ENCODE results near the gene CSGALNACT2.

CSGALNACT2 gene

GRCh38 chr10:43124574-43125273, 13.5 kb upstream of the CSGALNACT2 start:
- no peak for DNase-seq

DNA sequence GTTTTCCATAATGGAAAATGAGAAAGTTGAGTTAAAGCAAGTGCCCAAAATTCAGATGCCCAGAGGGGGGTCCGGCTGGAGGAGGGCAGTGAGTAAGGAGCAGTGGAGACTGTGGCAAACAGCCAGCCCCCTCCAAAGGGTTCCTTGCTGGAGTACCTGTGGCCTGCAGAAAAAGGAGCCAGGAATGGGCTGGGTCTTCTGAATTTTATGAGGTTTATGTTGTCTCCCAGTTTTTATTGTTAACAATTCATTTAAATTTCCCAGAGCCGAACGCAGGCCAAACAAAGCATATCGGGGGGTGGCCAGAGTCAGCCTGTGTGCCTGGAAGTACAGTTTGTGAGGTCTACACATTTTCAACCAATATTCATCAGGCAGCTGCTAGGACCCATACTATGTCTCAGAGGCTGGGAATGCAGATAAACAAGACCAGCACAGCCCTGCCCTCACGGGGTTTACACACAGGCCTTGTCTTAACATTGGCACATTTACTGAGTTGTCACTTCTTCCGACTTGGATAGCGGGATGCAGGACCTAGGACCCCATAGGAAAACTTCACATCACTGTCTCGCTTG, 12.9 kb upstream of the CSGALNACT2 start:
- DNase-seq, result no peak

DNA sequence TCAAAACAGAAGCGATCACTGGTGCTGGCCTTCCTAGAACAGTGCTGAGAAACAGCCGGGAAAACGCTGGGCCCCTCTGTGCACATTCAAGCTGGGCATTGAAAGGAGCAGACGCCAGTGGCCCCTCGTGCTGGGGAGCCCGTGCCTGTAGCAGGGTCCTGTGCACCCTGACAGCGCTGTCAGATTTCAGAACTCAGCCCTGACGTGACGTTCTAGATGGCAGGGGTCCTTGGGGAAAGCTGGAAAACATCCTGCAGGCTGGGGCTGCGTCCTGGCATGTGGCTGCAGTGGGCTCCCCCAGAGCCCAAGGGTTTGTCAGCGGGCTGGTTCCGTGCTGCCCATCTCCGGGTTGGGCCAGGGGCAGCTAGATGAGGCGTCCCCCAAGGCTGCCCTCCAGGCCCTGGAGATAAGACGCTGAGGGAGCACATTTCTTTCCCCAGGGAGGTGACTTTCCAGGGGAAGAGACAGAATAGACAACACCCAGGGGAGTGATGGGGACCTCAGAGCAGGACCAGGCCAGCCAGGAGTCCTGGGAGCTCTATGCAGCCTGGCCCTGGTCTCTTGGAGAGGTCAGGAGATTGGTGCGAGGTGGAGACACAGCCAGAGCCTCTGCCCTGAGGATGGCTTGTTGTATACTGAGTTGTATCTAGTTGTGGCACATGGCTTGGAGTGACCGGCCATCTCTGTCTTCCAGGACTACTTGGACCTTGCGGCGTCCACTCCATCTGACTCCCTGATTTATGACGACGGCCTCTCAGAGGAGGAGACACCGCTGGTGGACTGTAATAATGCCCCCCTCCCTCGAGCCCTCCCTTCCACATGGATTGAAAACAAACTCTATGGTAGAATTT, 12.1 kb upstream of the CSGALNACT2 start:
- no peak for DNase-seq

DNA sequence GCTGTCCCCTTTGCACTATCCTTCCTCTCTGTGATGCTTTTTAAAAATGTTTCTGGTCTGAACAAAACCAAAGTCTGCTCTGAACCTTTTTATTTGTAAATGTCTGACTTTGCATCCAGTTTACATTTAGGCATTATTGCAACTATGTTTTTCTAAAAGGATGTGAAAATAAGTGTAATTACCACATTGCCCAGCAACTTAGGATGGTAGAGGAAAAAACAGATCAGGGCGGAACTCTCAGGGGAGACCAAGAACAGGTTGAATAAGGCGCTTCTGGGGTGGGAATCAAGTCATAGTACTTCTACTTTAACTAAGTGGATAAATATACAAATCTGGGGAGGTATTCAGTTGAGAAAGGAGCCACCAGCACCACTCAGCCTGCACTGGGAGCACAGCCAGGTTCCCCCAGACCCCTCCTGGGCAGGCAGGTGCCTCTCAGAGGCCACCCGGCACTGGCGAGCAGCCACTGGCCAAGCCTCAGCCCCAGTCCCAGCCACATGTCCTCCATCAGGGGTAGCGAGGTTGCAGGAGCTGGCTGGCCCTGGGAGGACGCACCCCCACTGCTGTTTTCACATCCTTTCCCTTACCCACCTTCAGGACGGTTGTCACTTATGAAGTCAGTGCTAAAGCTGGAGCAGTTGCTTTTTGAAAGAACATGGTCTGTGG, 11.4 kb upstream of the CSGALNACT2 start:
- no peak for DNase-seq

DNA sequence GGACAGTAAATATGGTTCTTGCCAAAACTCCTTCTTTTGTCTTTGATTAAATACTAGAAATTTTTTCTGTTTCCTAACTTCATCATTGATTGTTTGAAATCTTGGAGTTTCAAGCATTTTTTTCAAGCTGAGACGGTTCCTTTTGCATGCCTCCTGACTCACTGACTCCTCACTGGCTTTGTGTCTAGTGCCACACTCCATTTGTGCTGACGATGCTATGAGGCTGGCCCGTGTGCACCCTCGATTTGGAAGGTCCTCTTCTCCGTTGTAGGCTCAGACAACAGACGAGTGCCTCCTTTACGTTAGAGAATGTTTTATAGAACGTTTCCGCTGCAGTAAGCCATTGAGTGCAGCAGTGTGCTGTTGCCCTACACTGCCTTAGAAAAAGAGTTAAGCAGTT, 10.8 kb upstream of the CSGALNACT2 start:
- no peak for DNase-seq

DNA sequence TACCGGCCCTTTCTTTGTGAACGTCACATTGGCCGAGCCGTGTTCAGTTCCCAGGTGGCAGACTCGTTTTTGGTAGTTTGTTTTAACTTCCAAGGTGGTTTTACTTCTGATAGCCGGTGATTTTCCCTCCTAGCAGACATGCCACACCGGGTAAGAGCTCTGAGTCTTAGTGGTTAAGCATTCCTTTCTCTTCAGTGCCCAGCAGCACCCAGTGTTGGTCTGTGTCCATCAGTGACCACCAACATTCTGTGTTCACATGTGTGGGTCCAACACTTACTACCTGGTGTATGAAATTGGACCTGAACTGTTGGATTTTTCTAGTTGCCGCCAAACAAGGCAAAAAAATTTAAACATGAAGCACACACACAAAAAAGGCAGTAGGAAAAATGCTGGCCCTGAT, 9.9 kb upstream of the CSGALNACT2 start:
- DNase-seq, result no peak

- peak; percentile 52 for DNase-seq
These were observed 9.1 kb upstream of the CSGALNACT2 start for GRCh38 chr10:43128958-43129706.

GRCh38 chr10:43130770-43131171, 7.5 kb upstream of the CSGALNACT2 start:
- no peak for DNase-seq

GRCh38 chr10:43131256-43131655, 7.0 kb upstream of the CSGALNACT2 start:
- no peak for DNase-seq

- DNase-seq, result no peak
These were observed 6.3 kb upstream of the CSGALNACT2 start for GRCh38 chr10:43131906-43132305.

DNA sequence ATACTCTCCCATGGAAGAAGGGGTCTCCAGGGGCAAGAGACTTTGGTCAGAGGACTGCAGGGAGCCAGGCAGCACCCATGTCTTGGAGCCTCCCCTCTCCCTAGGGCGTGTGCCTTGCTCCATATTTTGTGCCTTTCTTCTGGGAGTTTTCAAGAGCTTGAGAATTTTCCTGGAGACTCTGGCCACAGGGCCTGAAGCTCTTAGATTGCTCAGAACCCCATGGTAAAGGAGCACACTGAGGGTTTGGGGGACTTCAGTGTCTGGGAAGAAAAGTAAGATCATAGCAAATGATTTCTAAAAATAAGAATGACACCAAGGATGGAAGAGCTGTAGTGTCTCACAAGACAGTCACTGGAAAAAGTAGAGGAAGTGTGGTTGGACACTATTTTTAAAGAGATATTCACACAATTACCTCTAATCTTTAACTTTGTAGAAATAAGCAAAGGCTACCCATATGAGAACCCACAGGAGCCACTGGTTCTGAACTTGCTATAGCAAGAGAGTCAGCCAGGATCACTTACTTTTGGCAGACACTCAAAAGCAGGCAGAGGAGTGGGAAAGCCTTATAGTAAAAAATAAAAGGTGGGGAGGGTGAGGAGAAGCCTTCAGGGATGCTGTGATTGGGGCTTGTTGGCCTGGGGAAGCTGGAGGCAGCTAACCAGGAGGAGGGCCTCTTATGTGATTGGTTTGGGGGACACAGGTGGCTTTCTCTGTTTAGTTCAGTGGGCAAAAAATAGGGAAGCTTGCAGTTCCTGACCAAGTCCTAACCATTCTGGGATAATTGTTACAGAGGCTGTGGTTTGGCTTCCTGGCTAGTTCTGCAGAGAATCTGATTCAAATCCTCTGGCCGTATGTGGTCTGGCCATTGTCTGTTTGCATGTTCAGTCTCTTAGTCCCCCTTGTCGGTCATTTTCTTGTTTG, 5.1 kb upstream of the CSGALNACT2 start:
- no peak for DNase-seq

GRCh38 chr10:43134126-43134905, 3.9 kb upstream of the CSGALNACT2 start:
- DNase-seq, result no peak

- no peak for DNase-seq
These were observed 3.2 kb upstream of the CSGALNACT2 start for GRCh38 chr10:43135064-43135463.

GRCh38 chr10:43135656-43136055, 2.6 kb upstream of the CSGALNACT2 start:
- no peak for DNase-seq

GRCh38 chr10:43136432-43136831, 1.8 kb upstream of the CSGALNACT2 start:
- no peak for DNase-seq

DNA sequence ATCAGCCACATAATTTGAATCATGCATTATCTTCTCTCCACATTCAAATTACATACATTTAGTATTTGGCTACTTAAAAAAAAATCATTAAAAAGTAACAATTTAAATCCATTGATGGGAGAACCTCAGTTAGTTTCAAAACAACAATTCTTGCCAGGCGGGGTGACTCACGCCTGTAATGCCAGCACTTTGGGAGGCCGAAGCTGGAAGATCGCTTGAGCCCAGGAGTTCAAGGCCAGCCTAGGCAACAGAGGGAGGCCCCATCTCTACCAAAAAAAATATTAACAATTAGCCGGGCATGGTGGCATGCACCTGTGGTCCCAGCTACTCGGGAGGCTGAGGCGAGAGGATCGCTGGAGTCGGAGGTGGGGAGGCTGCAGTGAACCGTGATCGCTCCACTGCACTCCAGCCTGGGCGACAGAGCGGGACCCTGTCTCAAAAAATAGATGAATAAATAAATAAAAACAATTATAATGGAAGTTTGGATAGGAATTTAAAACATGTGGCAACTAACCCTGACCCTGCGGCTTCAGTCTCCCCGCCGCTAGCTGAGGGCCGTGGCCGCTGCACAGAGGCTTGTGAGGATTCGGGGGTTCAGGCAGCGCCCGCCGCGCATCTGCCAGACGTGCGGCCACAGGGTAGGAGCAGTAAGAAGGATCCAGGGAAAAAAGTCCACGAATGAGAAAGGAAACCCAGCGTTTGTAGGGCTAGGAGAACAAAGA, 1.1 kb upstream of the CSGALNACT2 start:
- no peak for DNase-seq

- no peak for DNase-seq
These were observed 576 bp upstream of the CSGALNACT2 start for GRCh38 chr10:43137717-43138020.

GRCh38 chr10:43138757-43139241, 554 bp downstream of the CSGALNACT2 start:
- DNase-seq, result peak; percentile 76

GRCh38 chr10:43141421-43141820, 3.2 kb downstream of the CSGALNACT2 start:
- no peak for DNase-seq

GRCh38 chr10:43145311-43145710, 7.1 kb downstream of the CSGALNACT2 start:
- DNase-seq, result no peak
